HepG2 (cell line): Measurements from ENCODE around the gene TSACC. TPM values are rescaled to one million over a fixed set of nuclear protein-coding genes. Genes with fewer than 3 reads are reported as not detected.

ENCODE experiments used
- ATF1 ChIP-seq: IDR thresholded peaks from 2 replicates; pipeline ENCODE4 v1.6.1; 2016; ENCODE audit warnings: mild to moderate bottlenecking, control low read depth
- FOSL2 ChIP-seq: sonication (generic); formaldehyde crosslinking; IDR thresholded peaks from 2 replicates; pipeline ENCODE4 v1.4.0; 2020; ENCODE audit warnings: missing genetic modification reagents
- GZF1 ChIP-seq: sonication (generic); formaldehyde crosslinking; IDR thresholded peaks from 2 replicates; pipeline ENCODE4 v1.5.1; 2020; ENCODE audit warnings: mild to moderate bottlenecking, missing genetic modification reagents
- JARID2 ChIP-seq: sonication (generic); formaldehyde crosslinking; IDR thresholded peaks from 2 replicates; pipeline ENCODE4 v1.8.1; 2023; ENCODE audit warnings: missing genetic modification reagents, inconsistent platforms; ENCODE audit not compliant: insufficient replicate concordance
- MTA1 ChIP-seq: sonication (generic); formaldehyde crosslinking; IDR thresholded peaks from 2 replicates; pipeline ENCODE4 v1.4.0; 2020; ENCODE audit warnings: missing genetic modification reagents, mild to moderate bottlenecking, borderline replicate concordance
- MTA3 ChIP-seq: sonication (generic); formaldehyde crosslinking; IDR thresholded peaks from 2 replicates; pipeline ENCODE4 v1.4.0; 2020; ENCODE audit warnings: missing genetic modification reagents
- NFYB ChIP-seq: sonication (generic); formaldehyde crosslinking; IDR thresholded peaks from 2 replicates; pipeline ENCODE4 v1.4.0; 2020; ENCODE audit warnings: missing genetic modification reagents
- PRPF4 ChIP-seq: fragments of 200-400 bp; formaldehyde crosslinking; IDR thresholded peaks from 2 replicates; pipeline ENCODE4 v1.6.1; 2016; ENCODE audit warnings: low read length, low read depth; ENCODE audit not compliant: poor library complexity, severe bottlenecking
- SCMH1 ChIP-seq: sonication (generic); formaldehyde crosslinking; IDR thresholded peaks from 2 replicates; pipeline ENCODE4 v1.9.0; 2021; ENCODE audit warnings: missing genetic modification reagents, mild to moderate bottlenecking, borderline replicate concordance
- SP1 ChIP-seq, 2 experiments: fragments of 450-650 bp in 1 of 2; sonication (generic) in 1 of 2; formaldehyde crosslinking in 1 of 2; IDR thresholded peaks; 2 replicates each; pipeline versions ENCODE4 v1.4.0 to v1.6.1; 2016 to 2020; ENCODE audit warnings: missing genetic modification reagents in 1 of 2
- ZBTB8A ChIP-seq: sonication (generic); formaldehyde crosslinking; IDR thresholded peaks from 2 replicates; pipeline ENCODE4 v1.4.0; 2020; ENCODE audit warnings: mild to moderate bottlenecking, low read depth, missing genetic modification reagents, borderline replicate concordance
- ZFP90 ChIP-seq: sonication (generic); formaldehyde crosslinking; IDR thresholded peaks from 2 replicates; pipeline ENCODE4 v1.8.0; 2022; ENCODE audit warnings: missing genetic modification reagents, mild to moderate bottlenecking, inconsistent platforms, borderline replicate concordance
- ZNF253 ChIP-seq: sonication (generic); formaldehyde crosslinking; IDR thresholded peaks from 2 replicates; pipeline ENCODE4 v1.8.0; 2022; ENCODE audit warnings: mild to moderate bottlenecking, missing genetic modification reagents, borderline replicate concordance
- ZNF329 ChIP-seq: sonication (generic); formaldehyde crosslinking; IDR thresholded peaks from 2 replicates; pipeline ENCODE4 v1.9.0; 2021; ENCODE audit warnings: low read depth, mild to moderate bottlenecking, missing genetic modification reagents
- ZNF460 ChIP-seq: sonication (generic); formaldehyde crosslinking; IDR thresholded peaks from 2 replicates; pipeline ENCODE4 v1.5.1; 2020; ENCODE audit warnings: missing genetic modification reagents, mild to moderate bottlenecking, borderline replicate concordance
- ZNF570 ChIP-seq: sonication (generic); formaldehyde crosslinking; IDR thresholded peaks from 2 replicates; pipeline ENCODE4 v1.4.0; 2020; ENCODE audit warnings: mild to moderate bottlenecking, missing genetic modification reagents, borderline replicate concordance
- ZNF660 ChIP-seq: sonication (generic); formaldehyde crosslinking; IDR thresholded peaks from 2 replicates; pipeline ENCODE4 v1.5.1; 2020; ENCODE audit warnings: mild to moderate bottlenecking, low read depth, missing genetic modification reagents, borderline replicate concordance
- ZNF737 ChIP-seq: sonication (generic); formaldehyde crosslinking; IDR thresholded peaks from 2 replicates; pipeline ENCODE4 v1.5.0; 2020; ENCODE audit warnings: missing genetic modification reagents, mild to moderate bottlenecking, borderline replicate concordance
- ZSCAN31 ChIP-seq: sonication (generic); formaldehyde crosslinking; IDR thresholded peaks from 2 replicates; pipeline ENCODE4 v1.5.0; 2020; ENCODE audit warnings: low read depth, mild to moderate bottlenecking, missing genetic modification reagents
- polyA plus RNA-seq, 8 experiments: library from polyadenylated mRNA; depleted of rRNA in 3 of 8; stranded (reverse) in 7 of 8; unstranded in 1 of 8; fragments of >200 nt; fragmentation: Illumina TruSeq in 4 of 8; extraction: Trizol in 4 of 8; gene quantifications; 2 replicates each; pipeline versions ENCODE4 v1.2.1 to v1.2.3, GENCODE V29; 2011 to 2016; ENCODE audit warnings: low read depth in 4 of 8, missing spikeins in 1 of 8, mixed read lengths in 1 of 8; ENCODE audit not compliant: insufficient read depth in 1 of 8
- total RNA-seq, 5 experiments: library from RNA; depleted of rRNA; stranded (reverse); fragments of >200 nt; fragmentation: Illumina TruSeq; extraction: Trizol; gene quantifications; 2 replicates each; pipeline ENCODE4 v1.2.3, GENCODE V29; 2016; ENCODE audit warnings: low read depth in 1 of 5
- TF ChIP-seq, protein P1 (sequence below): sonication (generic); formaldehyde crosslinking; conservative IDR thresholded peaks from 2 replicates; pipeline ENCODE4 v1.8.0; 2022; ENCODE audit warnings: mild to moderate bottlenecking, moderate library complexity, missing genetic modification reagents
- TF ChIP-seq, protein P2 (sequence below), 2 experiments: sonication (generic) in 1 of 2; formaldehyde crosslinking in 1 of 2; IDR thresholded peaks; 2 replicates each; pipeline versions ENCODE4 v1.6.1 to v1.9.0; 2014 to 2022; ENCODE audit warnings: antibody characterized with exemption in 1 of 2, borderline replicate concordance in 1 of 2, inconsistent platforms in 1 of 2, low read depth in 1 of 2, missing genetic modification reagents in 1 of 2
- TF ChIP-seq, protein P3 (sequence below): sonication (generic); formaldehyde crosslinking; IDR thresholded peaks from 2 replicates; pipeline ENCODE4 v1.5.1; 2020; ENCODE audit warnings: missing genetic modification reagents, mild to moderate bottlenecking, borderline replicate concordance

The TSACC gene
- total and polyA plus RNA-seq, 2 of the 13 experiments (the other 11 are each of a cell fraction or from before 2014, with no cell fraction given): 1.5 to 2.6 TPM

DNA sequence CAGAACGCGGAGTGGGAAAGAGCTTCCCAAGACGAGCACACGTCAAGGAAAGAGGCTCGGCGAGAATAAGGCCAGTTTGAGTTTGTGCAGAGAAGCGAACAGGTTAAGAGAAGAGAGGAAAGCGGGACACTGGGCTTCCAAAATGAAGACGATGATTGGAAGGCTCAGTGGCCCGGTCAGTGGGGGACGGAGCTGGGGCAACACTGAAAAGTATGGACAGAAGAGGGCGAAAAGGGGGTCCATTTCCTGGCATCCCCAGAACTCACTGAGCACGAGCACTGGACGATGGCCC is 492 bp upstream of the TSACC start (continued):
- TF ChIP-seq, protein P1, sequence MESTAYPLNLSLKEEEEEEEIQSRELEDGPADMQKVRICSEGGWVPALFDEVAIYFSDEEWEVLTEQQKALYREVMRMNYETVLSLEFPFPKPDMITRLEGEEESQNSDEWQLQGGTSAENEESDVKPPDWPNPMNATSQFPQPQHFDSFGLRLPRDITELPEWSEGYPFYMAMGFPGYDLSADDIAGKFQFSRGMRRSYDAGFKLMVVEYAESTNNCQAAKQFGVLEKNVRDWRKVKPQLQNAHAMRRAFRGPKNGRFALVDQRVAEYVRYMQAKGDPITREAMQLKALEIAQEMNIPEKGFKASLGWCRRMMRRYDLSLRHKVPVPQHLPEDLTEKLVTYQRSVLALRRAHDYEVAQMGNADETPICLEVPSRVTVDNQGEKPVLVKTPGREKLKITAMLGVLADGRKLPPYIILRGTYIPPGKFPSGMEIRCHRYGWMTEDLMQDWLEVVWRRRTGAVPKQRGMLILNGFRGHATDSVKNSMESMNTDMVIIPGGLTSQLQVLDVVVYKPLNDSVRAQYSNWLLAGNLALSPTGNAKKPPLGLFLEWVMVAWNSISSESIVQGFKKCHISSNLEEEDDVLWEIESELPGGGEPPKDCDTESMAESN: no peak
- TF ChIP-seq ZBTB8A (CRISPR knock-in tag) (peak; percentile 53; the same call in 1 of the 2 replicates), ZNF460 (CRISPR knock-in tag) (no peak), ZNF253 (CRISPR knock-in tag) (peak; percentile 40; the same call in 1 of the 2 replicates), ZNF737 (no peak), SCMH1 (CRISPR knock-in tag) (no peak), NFYB (no peak), GZF1 (CRISPR knock-in tag) (peak; percentile 23; the same call in 1 of the 2 replicates), ZSCAN31 (CRISPR knock-in tag) (0 out of 2 replicates have a peak, but pooled peaks have one; percentile 50), SP1 (IDR thresholded peaks at IDR 0.05) (no peak), SP1 (CRISPR knock-in tag; IDR thresholded peaks at IDR 0.05) (no peak), ZNF660 (CRISPR knock-in tag) (0 out of 2 replicates have a peak, but pooled peaks have one; percentile 33), MTA3 (CRISPR knock-in tag) (no peak), ZNF570 (0 out of 2 replicates have a peak, but pooled peaks have one; percentile 6), PRPF4 (no peak), ZNF329 (CRISPR knock-in tag) (no peak), ZFP90 (CRISPR knock-in tag) (0 out of 2 replicates have a peak, but pooled peaks have one; percentile 10), JARID2 (CRISPR knock-in tag) (no peak), MTA1 (CRISPR knock-in tag) (no peak), ATF1 (no peak), FOSL2 (CRISPR knock-in tag) (peak; percentile 6; the same call in 1 of the 2 replicates)
- TF ChIP-seq, protein P2, sequence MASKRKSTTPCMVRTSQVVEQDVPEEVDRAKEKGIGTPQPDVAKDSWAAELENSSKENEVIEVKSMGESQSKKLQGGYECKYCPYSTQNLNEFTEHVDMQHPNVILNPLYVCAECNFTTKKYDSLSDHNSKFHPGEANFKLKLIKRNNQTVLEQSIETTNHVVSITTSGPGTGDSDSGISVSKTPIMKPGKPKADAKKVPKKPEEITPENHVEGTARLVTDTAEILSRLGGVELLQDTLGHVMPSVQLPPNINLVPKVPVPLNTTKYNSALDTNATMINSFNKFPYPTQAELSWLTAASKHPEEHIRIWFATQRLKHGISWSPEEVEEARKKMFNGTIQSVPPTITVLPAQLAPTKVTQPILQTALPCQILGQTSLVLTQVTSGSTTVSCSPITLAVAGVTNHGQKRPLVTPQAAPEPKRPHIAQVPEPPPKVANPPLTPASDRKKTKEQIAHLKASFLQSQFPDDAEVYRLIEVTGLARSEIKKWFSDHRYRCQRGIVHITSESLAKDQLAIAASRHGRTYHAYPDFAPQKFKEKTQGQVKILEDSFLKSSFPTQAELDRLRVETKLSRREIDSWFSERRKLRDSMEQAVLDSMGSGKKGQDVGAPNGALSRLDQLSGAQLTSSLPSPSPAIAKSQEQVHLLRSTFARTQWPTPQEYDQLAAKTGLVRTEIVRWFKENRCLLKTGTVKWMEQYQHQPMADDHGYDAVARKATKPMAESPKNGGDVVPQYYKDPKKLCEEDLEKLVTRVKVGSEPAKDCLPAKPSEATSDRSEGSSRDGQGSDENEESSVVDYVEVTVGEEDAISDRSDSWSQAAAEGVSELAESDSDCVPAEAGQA (IDR thresholded peaks at IDR 0.05; ENCODE audit: low read depth): 0 out of 2 replicates have a peak, but pooled peaks have one; percentile 31
- TF ChIP-seq, protein P2 (CRISPR knock-in tag; IDR thresholded peaks at IDR 0.05; ENCODE audit: borderline replicate concordance): no peak
- TF ChIP-seq, protein P3, sequence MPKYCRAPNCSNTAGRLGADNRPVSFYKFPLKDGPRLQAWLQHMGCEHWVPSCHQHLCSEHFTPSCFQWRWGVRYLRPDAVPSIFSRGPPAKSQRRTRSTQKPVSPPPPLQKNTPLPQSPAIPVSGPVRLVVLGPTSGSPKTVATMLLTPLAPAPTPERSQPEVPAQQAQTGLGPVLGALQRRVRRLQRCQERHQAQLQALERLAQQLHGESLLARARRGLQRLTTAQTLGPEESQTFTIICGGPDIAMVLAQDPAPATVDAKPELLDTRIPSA (CRISPR knock-in tag): peak; percentile 62; the same call in 1 of the 2 replicates
